ENCODE measurements around the gene ZNF710. TPM values are rescaled to one million over a fixed set of nuclear protein-coding genes. Genes with fewer than 3 reads are reported as not detected.

Gene ZNF710
- polyA plus RNA-seq, 1 donor = 15.7 TPM

DNA sequence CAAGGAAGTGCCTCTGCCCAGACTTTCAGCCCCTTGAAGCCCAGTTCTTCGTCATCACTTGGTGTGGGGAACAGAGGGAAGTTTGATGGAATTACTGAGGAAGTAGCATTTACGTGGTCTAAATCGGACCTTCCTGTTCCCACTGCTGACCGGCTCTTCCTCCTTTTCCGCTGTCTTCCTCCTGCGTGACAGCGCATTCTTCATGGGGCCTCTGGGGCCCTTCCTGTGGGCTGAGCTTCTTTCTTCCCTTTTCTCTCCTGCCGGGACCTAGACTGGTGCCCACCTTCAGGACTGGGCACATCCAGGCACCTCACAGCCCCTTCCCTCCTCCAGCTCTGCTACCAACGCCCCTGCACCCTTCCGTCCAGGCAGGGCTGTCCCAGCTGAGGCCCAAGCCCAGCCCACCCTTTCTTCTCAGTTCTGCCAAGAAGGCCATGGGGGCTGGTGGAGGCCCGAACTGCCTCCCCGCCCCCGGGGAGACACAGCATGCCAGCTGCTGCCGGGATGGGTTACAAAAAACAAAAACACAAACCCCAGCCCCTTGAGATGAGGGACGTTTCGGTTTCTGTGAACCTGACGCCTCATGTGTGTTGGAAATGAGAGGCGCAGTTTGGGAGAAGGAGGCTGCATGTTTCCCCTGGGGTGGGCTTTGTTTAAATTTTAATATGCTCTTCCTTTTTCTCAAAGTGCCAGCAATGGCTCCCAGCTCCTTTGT is 19.1 kb downstream of the ZNF710 start:
- no peak for DNase-seq

DNA sequence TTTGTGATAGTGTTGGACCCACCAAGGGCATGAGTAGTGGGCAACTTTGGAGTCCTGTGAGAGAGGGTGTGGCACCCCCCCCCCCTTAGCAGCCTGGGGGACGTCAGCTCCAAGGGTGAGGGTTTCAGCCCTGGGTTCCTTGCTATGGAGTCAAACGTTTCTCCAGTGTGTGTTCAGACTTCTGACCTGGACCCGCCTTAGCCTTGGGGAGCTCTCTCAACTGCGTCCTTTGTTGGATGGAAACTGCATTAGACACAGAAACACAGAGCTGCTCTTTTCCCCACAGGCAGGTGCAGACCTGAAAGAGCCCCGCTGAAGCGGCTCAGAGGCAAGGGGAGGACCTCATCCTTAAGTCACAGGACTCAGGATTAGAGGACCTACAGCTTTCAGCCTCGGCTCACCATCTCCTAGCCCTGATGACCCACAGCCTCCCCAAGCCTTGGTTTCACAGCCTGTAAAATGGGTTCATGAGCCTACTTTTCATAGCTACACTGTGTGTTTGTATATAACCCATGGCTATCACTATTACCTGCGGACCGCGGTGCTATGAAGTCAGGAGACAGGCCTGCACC is 19.9 kb downstream of the ZNF710 start:
- no peak for DNase-seq

GRCh38 chr15:90022345-90022744 is 21.2 kb downstream of the ZNF710 start:
- no peak for DNase-seq

- no peak for DNase-seq
Measured at GRCh38 chr15:90022905-90023700, 22.0 kb downstream of the ZNF710 start.

GRCh38 chr15:90024406-90024805 is 23.3 kb downstream of the ZNF710 start:
- no peak for DNase-seq

GRCh38 chr15:90025489-90026033 is 24.4 kb downstream of the ZNF710 start:
- no peak for DNase-seq

GRCh38 chr15:90028376-90028944 is 27.3 kb downstream of the ZNF710 start:
- no peak for DNase-seq

DNA sequence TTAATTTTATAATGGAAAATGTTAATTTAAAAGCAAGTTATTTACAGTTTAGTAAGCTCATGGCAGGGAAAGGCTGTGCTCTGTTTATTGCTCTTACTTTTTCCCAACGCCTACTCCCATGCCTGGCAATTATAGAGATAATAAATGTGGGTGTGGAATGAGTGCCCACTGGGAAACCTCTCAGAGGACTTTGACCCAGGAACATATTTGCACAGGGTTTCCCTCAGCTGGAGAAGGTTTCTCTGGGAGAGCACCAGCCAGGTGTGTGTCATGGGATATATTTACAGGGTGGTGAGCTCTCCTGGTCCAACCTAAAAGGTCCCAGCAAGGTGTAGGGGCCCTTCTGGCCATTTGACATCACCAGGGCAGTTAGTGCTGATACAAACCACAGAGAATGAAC is 27.9 kb downstream of the ZNF710 start:
- DNase-seq = no peak

DNA sequence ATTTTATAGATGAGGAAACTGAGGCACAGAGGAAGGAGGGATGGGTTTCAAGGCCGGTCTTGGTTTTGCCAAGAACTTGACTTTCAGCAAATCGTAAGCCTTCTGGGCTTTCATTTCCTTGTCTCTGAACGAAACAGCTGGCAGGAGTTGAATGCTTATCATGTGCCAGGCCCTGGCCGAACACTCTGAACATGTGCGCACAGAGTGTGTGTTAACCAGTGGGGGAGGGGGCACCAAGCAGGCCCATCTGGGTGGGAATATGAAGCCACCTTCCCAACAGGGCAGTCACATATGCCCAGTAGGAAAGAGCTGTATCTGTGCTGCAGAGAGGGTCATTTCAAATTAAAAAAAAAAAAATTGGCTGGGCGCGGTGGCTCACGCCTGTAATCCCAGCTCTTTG is 29.3 kb downstream of the ZNF710 start:
- no peak for DNase-seq

GRCh38 chr15:90031231-90031791 is 30.2 kb downstream of the ZNF710 start:
- DNase-seq = no peak

DNA sequence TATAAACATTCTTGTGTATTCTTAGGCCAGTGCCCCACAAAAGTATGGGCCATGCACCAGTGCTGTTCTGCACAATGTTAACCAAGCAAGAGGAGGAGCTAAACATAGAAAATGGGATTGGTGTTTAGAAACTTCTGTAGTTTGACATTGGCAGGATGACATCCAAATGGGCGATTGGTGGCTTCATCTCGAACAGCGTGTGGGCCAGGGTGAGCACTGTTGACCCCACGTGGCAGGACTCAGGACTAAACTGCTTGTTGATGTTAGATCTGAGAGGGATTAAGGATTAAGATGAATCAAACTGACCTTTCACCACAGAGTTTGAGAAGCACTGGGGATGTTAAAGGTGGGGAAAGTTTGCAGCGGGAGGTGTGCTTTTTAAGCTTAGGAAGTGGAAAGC is 31.9 kb downstream of the ZNF710 start:
- DNase-seq = no peak

- DNase-seq = no peak
Measured at GRCh38 chr15:90033448-90033847, 32.3 kb downstream of the ZNF710 start.

GRCh38 chr15:90035095-90035839 is 34.1 kb downstream of the ZNF710 start:
- DNase-seq = no peak

GRCh38 chr15:90035840-90036230 is 34.7 kb downstream of the ZNF710 start:
- no peak for DNase-seq

GRCh38 chr15:90036343-90036742 is 35.2 kb downstream of the ZNF710 start:
- no peak for DNase-seq

GRCh38 chr15:90036806-90037510 is 35.8 kb downstream of the ZNF710 start:
- no peak for DNase-seq

- no peak for DNase-seq
Measured at GRCh38 chr15:90037511-90037860, 36.4 kb downstream of the ZNF710 start.

DNA sequence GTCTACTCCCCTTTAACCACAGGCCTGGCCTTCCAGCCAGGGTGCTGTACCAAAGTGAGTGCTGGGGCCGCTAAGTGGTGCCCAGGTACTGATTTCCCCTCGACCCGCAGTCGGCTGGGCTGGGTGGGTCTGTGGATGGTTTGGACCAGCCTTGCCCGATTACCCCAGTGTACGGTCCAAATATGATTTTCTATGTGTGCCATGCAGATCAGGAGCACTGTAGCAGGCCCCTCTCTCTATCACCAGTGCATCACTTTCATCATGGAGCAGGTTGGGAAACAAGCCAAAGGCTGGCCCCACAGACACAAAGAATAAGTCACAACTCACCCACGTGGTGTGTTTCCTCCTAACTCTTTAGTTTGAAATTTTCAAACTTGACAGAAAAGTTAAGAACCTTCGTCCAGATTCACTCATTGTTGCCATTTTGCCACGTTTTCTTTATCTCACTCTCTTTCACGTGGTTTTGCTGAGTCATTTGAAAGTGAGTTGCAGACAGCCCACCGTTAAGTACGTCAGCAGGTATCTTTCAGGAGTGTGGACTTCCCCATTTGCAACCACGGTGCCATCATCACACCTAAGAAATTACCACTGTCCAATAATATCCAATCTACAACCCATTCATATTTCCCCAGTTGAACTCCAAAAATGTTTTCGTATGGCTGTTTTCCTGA is 37.0 kb downstream of the ZNF710 start:
- DNase-seq = no peak

DNA sequence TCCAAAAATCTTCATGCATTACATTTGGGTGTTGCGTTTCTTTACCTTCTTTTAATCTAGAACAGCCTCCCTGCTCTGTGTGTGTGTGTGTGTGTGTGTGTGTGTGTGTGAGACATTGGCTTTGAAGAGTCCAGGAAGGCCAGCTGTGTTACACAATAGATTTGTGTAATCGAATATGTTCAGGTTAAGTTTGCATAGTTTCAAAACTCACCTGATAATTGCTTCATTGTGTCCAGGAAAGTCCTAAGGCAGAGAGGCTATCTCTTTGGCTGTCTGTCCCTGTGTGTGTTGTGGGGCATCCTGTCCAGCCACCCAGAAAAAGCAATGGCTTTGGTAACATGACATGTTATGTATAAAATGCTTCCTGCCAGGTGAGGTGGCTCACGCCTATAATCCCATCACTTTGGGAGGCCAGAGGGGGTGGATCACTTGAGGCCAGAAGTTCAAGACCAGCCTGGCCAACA is 37.5 kb downstream of the ZNF710 start:
- no peak for DNase-seq

GRCh38 chr15:90039996-90040395 is 38.9 kb downstream of the ZNF710 start:
- no peak for DNase-seq

DNA sequence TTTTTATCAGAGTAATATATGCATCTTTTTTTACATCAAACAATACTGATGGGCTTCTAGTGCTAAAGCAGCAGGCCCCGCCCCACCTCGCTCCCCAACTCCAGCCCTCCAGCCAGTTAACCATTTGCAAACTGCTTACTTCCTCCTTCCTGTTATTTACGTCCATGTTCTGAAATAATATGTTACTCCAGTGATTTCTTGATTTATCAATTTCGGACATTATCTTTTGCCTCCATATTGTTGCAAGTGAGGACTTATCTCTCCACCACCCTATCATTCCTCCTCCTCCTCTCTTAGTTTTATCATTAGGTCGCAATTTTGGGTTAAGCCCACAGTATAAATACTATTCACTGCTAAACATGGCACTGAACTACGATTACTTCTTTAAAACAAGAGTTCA is 39.5 kb downstream of the ZNF710 start:
- DNase-seq = no peak
